PC-3 (cell line): ENCODE results near the gene PID1. TPM values are rescaled to one million over a fixed set of nuclear protein-coding genes. Genes with fewer than 3 reads are reported as not detected.

Experiments used
- ATAC-seq: fragments of 200-7000 bp; cut with Tn5 transposase; 2 replicates; pipeline ENCODE4 v1.9.1; 2020; ENCODE audit warnings: mild to moderate bottlenecking, moderate library complexity
- BruUV-seq: library from RNA; stranded (reverse); fragments of 400-500 nt; replicated peaks from 2 replicates; lab custom pipeline; 2021; lab: Mats Ljungman, UMichigan
- CTCF ChIA-PET: fragments of 300-600 bp; sonication (Branson Sonifier 250); formaldehyde crosslinking; loops from one replicate; lab custom pipeline; 2022; ENCODE audit warnings: antibody characterized with exemption; lab: Charles Lee
- POLR2A ChIA-PET: fragments of 300-600 bp; sonication (Branson Sonifier 250); formaldehyde crosslinking; loops from one replicate; lab custom pipeline; 2022; ENCODE audit warnings: antibody characterized with exemption; ENCODE audit not compliant: unreplicated experiment; lab: Charles Lee
- DNase-seq: peaks from one replicate; pipeline ENCODE4 v3.0.0-alpha.2; 2015
- H2AFZ ChIP-seq: fragments of 300-600 bp; sonication (generic); 2 replicates; pipeline ENCODE4 v1.6.0; 2016; ENCODE audit warnings: antibody characterized with exemption, low read length
- H3F3A ChIP-seq: fragments of 300-600 bp; sonication (generic); one replicate; pipeline ENCODE4 v1.6.0; 2017; ENCODE audit warnings: antibody characterized with exemption, low read length, control low read depth, mild to moderate bottlenecking; ENCODE audit not compliant: unreplicated experiment
- H3K27ac ChIP-seq: fragments of 300-600 bp; sonication (generic); 2 replicates; pipeline ENCODE4 v1.5.1; 2016; ENCODE audit warnings: mild to moderate bottlenecking, low read length
- H3K27me3 ChIP-seq: fragments of 300-600 bp; sonication (generic); 2 replicates; pipeline ENCODE4 v1.6.1; 2016; ENCODE audit warnings: low read length, mixed read lengths
- H3K36me3 ChIP-seq: fragments of 300-600 bp; sonication (generic); 2 replicates; pipeline ENCODE4 v1.6.1; 2016; ENCODE audit warnings: low read depth, mixed run types, low read length, mixed read lengths
- H3K4me1 ChIP-seq: fragments of 300-600 bp; sonication (generic); 2 replicates; pipeline ENCODE4 v1.5.1; 2016; ENCODE audit warnings: low read length; ENCODE audit not compliant: insufficient read depth
- H3K4me2 ChIP-seq: fragments of 300-600 bp; sonication (generic); 2 replicates; pipeline ENCODE4 v1.6.0; 2016; ENCODE audit warnings: low read length
- H3K4me3 ChIP-seq: fragments of 300-600 bp; sonication (generic); 2 replicates; pipeline ENCODE4 v1.5.1; 2016; ENCODE audit warnings: mild to moderate bottlenecking, low read length, mixed read lengths
- H3K79me2 ChIP-seq: fragments of 300-600 bp; sonication (generic); 2 replicates; pipeline ENCODE4 v1.6.1; 2017; ENCODE audit warnings: low read length, mixed read lengths
- H3K9ac ChIP-seq: fragments of 300-600 bp; sonication (generic); 2 replicates; pipeline ENCODE4 v1.6.0; 2016; ENCODE audit warnings: mild to moderate bottlenecking, low read length
- H3K9me2 ChIP-seq: fragments of 300-600 bp; sonication (generic); replicated peaks from 2 replicates; pipeline ENCODE4 v1.6.1; 2016; ENCODE audit warnings: mixed run types, low read length, mixed read lengths
- H3K9me3 ChIP-seq: fragments of 300-600 bp; sonication (generic); 2 replicates; pipeline ENCODE4 v1.6.1; 2016; ENCODE audit warnings: low read length, mixed read lengths
- H4K20me1 ChIP-seq: fragments of 300-600 bp; sonication (generic); 2 replicates; pipeline ENCODE4 v1.6.1; 2016; ENCODE audit warnings: low read length, mixed read lengths
- EZH2 ChIP-seq: fragments of 300-600 bp; sonication (generic); IDR thresholded peaks from one replicate; pipeline ENCODE4 v1.6.1; 2017; ENCODE audit warnings: antibody characterized with exemption, mild to moderate bottlenecking, low read length; ENCODE audit not compliant: unreplicated experiment
- EZH2phosphoT487 ChIP-seq: fragments of 300-600 bp; sonication (generic); IDR thresholded peaks from 2 replicates; pipeline ENCODE4 v1.6.1; 2018; ENCODE audit warnings: mild to moderate bottlenecking, antibody characterized with exemption, low read length, borderline replicate concordance
- intact Hi-C: fragments of 100-400 bp; cut with micrococcal nuclease; formaldehyde crosslinking; loops from 2 replicates; pipeline ENCODE4 v1.9.0; 2023
- total RNA-seq: library from RNA; depleted of rRNA; stranded (reverse); fragments of >200 nt; gene quantifications from 2 replicates; pipeline ENCODE4 v1.2.3, GENCODE V29; 2014
- TF ChIP-seq, protein P1 (sequence below): fragments of 300-600 bp; sonication (generic); conservative IDR thresholded peaks from 2 replicates; pipeline ENCODE4 v1.5.1; 2017; ENCODE audit warnings: antibody characterized with exemption, low read depth, mild to moderate bottlenecking, low read length

Gene PID1
- total RNA-seq, 1 experiment from 2014 or later, result 0.84 TPM

DNA sequence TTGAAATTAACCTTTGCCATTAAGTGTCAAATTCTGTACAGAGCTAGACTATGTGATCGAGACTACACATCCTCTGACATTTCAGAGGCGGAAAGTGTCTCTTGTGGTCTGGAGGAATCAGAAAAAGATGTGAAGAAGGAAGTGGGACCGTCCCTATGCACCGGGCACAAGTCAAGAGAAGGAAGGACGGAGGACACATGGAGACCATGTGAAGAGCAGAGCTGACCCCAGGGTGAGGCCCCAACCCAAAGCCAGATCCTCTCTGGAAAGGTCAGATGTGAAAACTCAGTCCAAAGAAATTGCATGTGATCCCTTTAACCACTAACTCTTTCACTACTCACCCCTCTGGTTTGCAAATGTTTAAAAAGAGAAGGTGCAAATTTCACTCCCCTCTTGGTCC, 92.4 kb downstream of the PID1 start:
- ATAC-seq, result no peak
- H3K36me3 ChIP-seq, result no peaks in the 10 kb centered on the region
- no TSS peak for BruUV-seq
- no peak overlapping the region for H3K4me3 ChIP-seq
- ChIA-PET POLR2A (no interaction called here), CTCF (interaction anchor here (0.6 kb wide), 1 partner anchor 61 kb away, joined by 3 read pairs; no protein-coding TSS in a partner anchor)
- DNase-seq, result no peak
- no peak overlapping the region for H2AFZ ChIP-seq
- TF ChIP-seq, protein P1, sequence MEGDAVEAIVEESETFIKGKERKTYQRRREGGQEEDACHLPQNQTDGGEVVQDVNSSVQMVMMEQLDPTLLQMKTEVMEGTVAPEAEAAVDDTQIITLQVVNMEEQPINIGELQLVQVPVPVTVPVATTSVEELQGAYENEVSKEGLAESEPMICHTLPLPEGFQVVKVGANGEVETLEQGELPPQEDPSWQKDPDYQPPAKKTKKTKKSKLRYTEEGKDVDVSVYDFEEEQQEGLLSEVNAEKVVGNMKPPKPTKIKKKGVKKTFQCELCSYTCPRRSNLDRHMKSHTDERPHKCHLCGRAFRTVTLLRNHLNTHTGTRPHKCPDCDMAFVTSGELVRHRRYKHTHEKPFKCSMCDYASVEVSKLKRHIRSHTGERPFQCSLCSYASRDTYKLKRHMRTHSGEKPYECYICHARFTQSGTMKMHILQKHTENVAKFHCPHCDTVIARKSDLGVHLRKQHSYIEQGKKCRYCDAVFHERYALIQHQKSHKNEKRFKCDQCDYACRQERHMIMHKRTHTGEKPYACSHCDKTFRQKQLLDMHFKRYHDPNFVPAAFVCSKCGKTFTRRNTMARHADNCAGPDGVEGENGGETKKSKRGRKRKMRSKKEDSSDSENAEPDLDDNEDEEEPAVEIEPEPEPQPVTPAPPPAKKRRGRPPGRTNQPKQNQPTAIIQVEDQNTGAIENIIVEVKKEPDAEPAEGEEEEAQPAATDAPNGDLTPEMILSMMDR, result no peak
- TF ChIP-seq EZH2phosphoT487, result no peak
- TF ChIP-seq EZH2, result no peak
- 0 out of 2 replicates have a peak, but pooled peaks cover 4% of the 10 kb centered on the region for H3K4me1 ChIP-seq
- H3K27me3 ChIP-seq, result no peaks in the 10 kb centered on the region
- H3K79me2 ChIP-seq, result no peaks in the 10 kb centered on the region
- no peaks in the 10 kb centered on the region for H3K9me3 ChIP-seq
- H3F3A ChIP-seq, result no peaks in the 10 kb centered on the region
- H3K9me2 ChIP-seq, result no peaks in the 10 kb centered on the region
- H3K27ac ChIP-seq, result no peak overlapping the region
- no peak overlapping the region for H3K4me2 ChIP-seq
- H4K20me1 ChIP-seq, result no peaks in the 10 kb centered on the region
- no peak overlapping the region for H3K9ac ChIP-seq
- intact Hi-C loops, result no loop called here

DNA sequence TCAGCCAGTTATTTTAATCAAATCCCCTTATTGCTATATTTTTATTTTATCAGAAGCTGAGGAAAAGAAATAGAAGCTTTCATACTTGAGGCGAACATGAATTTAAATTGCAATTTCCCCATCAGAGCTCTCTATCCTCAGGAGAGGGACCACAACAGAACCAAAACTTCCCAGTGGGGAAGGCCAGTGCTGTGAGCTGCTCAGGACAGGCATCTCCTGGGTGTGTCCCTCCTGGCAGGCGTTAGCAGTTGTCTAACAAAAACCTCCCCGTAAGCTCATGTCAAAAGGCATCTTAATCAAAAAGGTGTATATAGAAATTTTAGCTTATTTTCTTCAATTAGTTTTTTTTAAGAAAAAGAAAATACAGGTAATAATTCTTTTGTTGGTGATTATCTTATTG, 93.0 kb downstream of the PID1 start:
- H3K27ac ChIP-seq, result no peak overlapping the region
- POLR2A ChIA-PET, result no interaction called here
- 0 out of 2 replicates have a peak, but pooled peaks cover 4% of the 10 kb centered on the region for H3K4me1 ChIP-seq
- H3K9me3 ChIP-seq, result no peaks in the 10 kb centered on the region
- no peaks in the 10 kb centered on the region for H3K79me2 ChIP-seq
- H3K9me2 ChIP-seq, result no peaks in the 10 kb centered on the region
- H4K20me1 ChIP-seq, result no peaks in the 10 kb centered on the region
- H3K9ac ChIP-seq, result no peak overlapping the region
- no peak overlapping the region for H3K4me3 ChIP-seq
- TF ChIP-seq EZH2phosphoT487 (no peak), EZH2 (no peak)
- no peaks in the 10 kb centered on the region for H3K27me3 ChIP-seq
- no peak overlapping the region for H2AFZ ChIP-seq
- intact Hi-C loops, result no loop called here
- ATAC-seq (no peak), DNase-seq (no peak)
- no peak overlapping the region for H3K4me2 ChIP-seq
- BruUV-seq, result no TSS peak
- H3K36me3 ChIP-seq, result no peaks in the 10 kb centered on the region
- CTCF ChIA-PET, result no interaction called here
- no peaks in the 10 kb centered on the region for H3F3A ChIP-seq

DNA sequence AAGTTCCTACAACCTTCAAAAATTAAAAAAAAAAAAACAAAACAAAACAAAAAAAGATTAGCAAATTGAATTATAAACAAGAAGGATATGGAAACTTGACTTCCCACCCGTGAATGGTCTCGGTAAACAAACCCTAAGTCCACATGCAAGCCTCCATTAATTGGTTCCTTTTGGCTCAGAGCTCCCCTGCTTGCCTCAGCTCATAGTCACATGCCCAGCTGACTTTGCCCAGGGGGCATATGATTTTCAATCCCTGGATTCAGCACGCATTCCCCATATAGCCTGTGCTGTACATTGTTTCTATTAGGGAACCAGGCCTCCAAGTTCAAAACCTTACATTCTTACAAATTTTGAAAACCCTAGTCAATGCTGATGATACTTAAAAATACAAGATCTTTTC, 95.0 kb downstream of the PID1 start:
- Histone ChIP-seq H3K4me2 (no peak overlapping the region), H3K79me2 (no peaks in the 10 kb centered on the region), H2AFZ (no peak overlapping the region), H3K9me3 (no peaks in the 10 kb centered on the region), H3K4me3 (no peak overlapping the region), H3K36me3 (no peaks in the 10 kb centered on the region), H4K20me1 (no peaks in the 10 kb centered on the region), H3K27me3 (no peaks in the 10 kb centered on the region), H3K27ac (no peak overlapping the region), H3F3A (no peaks in the 10 kb centered on the region), H3K9me2 (no peaks in the 10 kb centered on the region), H3K9ac (no peak overlapping the region), H3K4me1 (0 out of 2 replicates have a peak, but pooled peaks cover 4% of the 10 kb centered on the region)
- ATAC-seq (no peak), DNase-seq (no peak)
- ChIA-PET CTCF (no interaction called here), POLR2A (no interaction called here)
- no TSS peak for BruUV-seq
- no peak for TF ChIP-seq EZH2
- TF ChIP-seq, protein P1, result no peak
- TF ChIP-seq EZH2phosphoT487, result no peak
- intact Hi-C loops, result no loop called here
